ENCODE results near the gene PRSS33. TPM values are rescaled to one million over a fixed set of nuclear protein-coding genes. Genes with fewer than 3 reads are reported as not detected.

PRSS33 gene
- polyA plus RNA-seq, 1 of the 3 experiments (the other 2 are of a cell fraction): not detected

GRCh38 chr16:2811703-2812471, 24.5 kb upstream of the PRSS33 start:
- no peak for DNase-seq
- CTCF ChIA-PET: interaction anchor here (0.6 to 2.4 kb wide), 3 partner anchors 11 to 60 kb away, joined by 3 to 10 read pairs (median 8); no protein-coding TSS in a partner anchor
- Histone ChIP-seq H3K9me2 (no peaks in the 10 kb centered on the region), H3K4me2 (no peak overlapping the region), H3K4me3 (ENCODE audit: low read depth in 2 of 2, low read length in 1 of 2) (no peak overlapping the region), H3K4me1 (ENCODE audit: control insufficient read depth in 1 of 2, insufficient read depth in 2 of 2, low read depth in 1 of 2, low read length in 1 of 2) (peaks cover 0 to 3% of the 10 kb centered on the region in 2 experiments; a peak in 1 of 4 replicates), H4K20me1 (ENCODE audit: insufficient read depth) (no peaks in the 10 kb centered on the region), H3K9ac (no peak overlapping the region), H3K9me3 (no peaks in the 10 kb centered on the region), H3K36me3 (replicated peaks in 1 of 2; ENCODE audit: control insufficient read depth in 1 of 2, insufficient read depth in 2 of 2, low read length in 1 of 2) (no peaks in the 10 kb centered on the region), H3K79me2 (ENCODE audit: insufficient read depth) (no peaks in the 10 kb centered on the region), H3F3A (replicated peaks; ENCODE audit: insufficient read depth) (no peaks in the 10 kb centered on the region), H3K27me3 (ENCODE audit: insufficient read depth) (no peaks in the 10 kb centered on the region; the same call in 1 of the 2 replicates), H2AFZ (ENCODE audit: low read depth) (no peak overlapping the region), H3K27ac (ENCODE audit: low read depth in 2 of 2, low read length in 1 of 2) (no peak overlapping the region)
- POLR2A ChIA-PET: interaction anchor here (0.9 kb wide), 1 partner anchor 60 kb away, joined by 3 read pairs; the partner anchor contains the start of gene SRRM2
- TF ChIP-seq IRF3 (IDR thresholded peaks at IDR 0.05; ENCODE audit: low read depth, low read length) (no peak), SMC3 (IDR thresholded peaks at IDR 0.05; ENCODE audit: low read depth, low read length) (no peak), RFX5 (IDR thresholded peaks at IDR 0.05; ENCODE audit: low read length) (no peak), PBX3 (IDR thresholded peaks at IDR 0.05) (no peak), MAX (IDR thresholded peaks at IDR 0.05; ENCODE audit: low read depth) (no peak), GATA2 (CRISPR knock-in tag; IDR thresholded peaks at IDR 0.05) (no peak), TEAD4 (IDR thresholded peaks at IDR 0.05; ENCODE audit: borderline replicate concordance, insufficient read depth) (no peak), RAD21 (IDR thresholded peaks at IDR 0.05; ENCODE audit: low read length) (no peak), EZH2phosphoT487 (IDR thresholded peaks at IDR 0.05; ENCODE audit: borderline replicate concordance, low read depth) (no peak), CHD2 (IDR thresholded peaks at IDR 0.05; ENCODE audit: low read length, partially characterized antibody) (no peak), TAF1 (IDR thresholded peaks at IDR 0.05; ENCODE audit: borderline replicate concordance, low read depth, low read length) (no peak), USF2 (IDR thresholded peaks at IDR 0.05; ENCODE audit: borderline replicate concordance, low read depth, low read length) (no peak), MXI1 (IDR thresholded peaks at IDR 0.05; ENCODE audit: low read depth, low read length) (no peak)
- WGBS (ENCODE audit: low lambda C conversion rate): 66% methylated on average over 12 of the region's 15 CpGs

Data from SK-N-SH (cell line).